Stomach (tissue), 9 donors: ENCODE results near the gene MAP3K14. TPM values are rescaled to one million over a fixed set of nuclear protein-coding genes. Genes with fewer than 3 reads are reported as not detected.

Source experiments
- DNase-seq, 2 donors: peaks; one replicate each; pipeline versions ENCODE4 v3.0.0 to v3.0.0-alpha.2; 2013 to 2019
- H3K27ac ChIP-seq, 5 donors: fragments of 200-600 bp in 4 of 5; sonication (generic) in 4 of 5; one replicate each; pipeline ENCODE4 v1.5.1; 2013 to 2019; ENCODE audit warnings: mild to moderate bottlenecking in 1 of 5, moderate library complexity in 1 of 5
- H3K27me3 ChIP-seq, 3 donors: fragments of 200-600 bp; sonication (generic); one replicate each; pipeline ENCODE4 v1.5.1; 2017 to 2019; ENCODE audit warnings: mixed run types in 1 of 3
- H3K36me3 ChIP-seq, 4 donors: fragments of 200-600 bp; sonication (generic); 1 replicate in 3 of 4; 2 replicates in 1 of 4; pipeline ENCODE4 v1.5.1; 2016 to 2019
- H3K4me1 ChIP-seq, 4 donors: fragments of 200-600 bp; sonication (generic); one replicate each; pipeline ENCODE4 v1.5.1; 2016 to 2019
- H3K4me3 ChIP-seq, 4 donors: fragments of 200-600 bp; sonication (generic) in 3 of 4; one replicate each; pipeline ENCODE4 v1.5.1; 2016 to 2019; ENCODE audit warnings: mild to moderate bottlenecking in 1 of 4
- H3K9me3 ChIP-seq, 4 donors: fragments of 200-600 bp; sonication (generic); one replicate each; pipeline ENCODE4 v1.5.1; 2016 to 2019
- CTCF ChIP-seq, 7 experiments: fragments of 450-650 bp in 4 of 7; fragments of 200-600 bp in 3 of 7; sonication (generic) in 3 of 7; IDR thresholded peaks; one replicate each; pipeline ENCODE4 v1.5.1; 2016 to 2019; ENCODE audit warnings: antibody characterized with exemption in 7 of 7, control low read depth in 2 of 7, mild to moderate bottlenecking in 1 of 7
- EP300 ChIP-seq: sonication (generic); formaldehyde crosslinking; IDR thresholded peaks from one replicate; pipeline ENCODE4 v1.6.1; 2017; ENCODE audit warnings: antibody characterized with exemption
- POLR2A ChIP-seq, 4 donors: fragments of 450-650 bp; IDR thresholded peaks; one replicate each; pipeline ENCODE4 v1.6.1; 2016; ENCODE audit warnings: antibody characterized with exemption in 4 of 4, control low read depth in 2 of 4, mild to moderate bottlenecking in 1 of 4, moderate library complexity in 1 of 4
- POLR2AphosphoS5 ChIP-seq, 3 donors: sonication (generic); formaldehyde crosslinking; IDR thresholded peaks; one replicate each; pipeline ENCODE4 v1.6.1; 2016; ENCODE audit warnings: antibody characterized with exemption in 3 of 3
- WGBS, 5 donors: extraction: QIAGEN DNeasy Blood & Tissue Kit in 3 of 5; methylation state at CpG; one replicate each; pipeline versions ENCODE4 v1.1.5 to v1.1.7; 2013 to 2018; 5-methylcytosine and 5-hydroxymethylcytosine counted together
- intact Hi-C: fragments of 100-400 bp; cut with DNase I; formaldehyde crosslinking; loops from one replicate; pipeline ENCODE4 v1.15.1; 2023; ENCODE audit warnings: low total_unique reads
- polyA plus RNA-seq, 3 donors: library from polyadenylated mRNA; stranded (reverse); fragments of 200-250 nt; gene quantifications; one replicate each; pipeline ENCODE4 v1.2.3, GENCODE V29; 2013
- total RNA-seq, 5 donors: library from RNA; depleted of rRNA; stranded (reverse); fragments of >200 nt; gene quantifications; one replicate each; pipeline versions ENCODE4 v1.1.0 to v1.2.3, GENCODE V29; 2014 to 2016
- donor health status: healthy with polysubstance abuse.
- donor health status: Bipolar disorder and iron deficiency.
- donor health status: healthy.

Gene MAP3K14
- total and polyA plus RNA-seq, 8 donors = 1.2 to 17.7 (median 8.1) TPM

- DNase-seq = no peak
- no peak for TF ChIP-seq POLR2A (IDR thresholded peaks at IDR 0.05)
- no peak for TF ChIP-seq CTCF (IDR thresholded peaks at IDR 0.05)
- Histone ChIP-seq H3K27me3 (no peaks in the 10 kb centered on the region), H3K27ac (no peak overlapping the region), H3K36me3 (no peaks in the 10 kb centered on the region), H3K4me3 (no peak overlapping the region), H3K9me3 (peaks cover 0 to 5% (median 0%) of the 10 kb centered on the region in 4 donors), H3K4me1 (no peaks in the 10 kb centered on the region)
- intact Hi-C loops = no loop called here
- WGBS, 5 donors = 67 to 81% (median 74%) methylated on average over 4 of the region's 4 CpGs
These were observed 36.2 kb upstream of the MAP3K14 start for GRCh38 chr17:45353043-45353442.

GRCh38 chr17:45351831-45352230, 35.0 kb upstream of the MAP3K14 start:
- Histone ChIP-seq H3K9me3 (peaks cover 0 to 5% (median 0%) of the 10 kb centered on the region in 4 donors), H3K27me3 (no peaks in the 10 kb centered on the region), H3K4me3 (no peak overlapping the region), H3K27ac (no peak overlapping the region), H3K36me3 (no peaks in the 10 kb centered on the region), H3K4me1 (peaks cover 0 to 3% (median 0%) of the 10 kb centered on the region in 4 donors)
- WGBS, 5 donors = 96 to 100% (median 97%) methylated on average over 2 of the region's 2 CpGs
- DNase-seq = no peak
- intact Hi-C loops = no loop called here
- TF ChIP-seq CTCF (IDR thresholded peaks at IDR 0.05) = no peak
- no peak for TF ChIP-seq POLR2A (IDR thresholded peaks at IDR 0.05)
- no peak for TF ChIP-seq POLR2AphosphoS5 (IDR thresholded peaks at IDR 0.05)
- TF ChIP-seq EP300 = no peak

GRCh38 chr17:45347444-45347843, 30.6 kb upstream of the MAP3K14 start:
- 71 to 87% (median 81%) methylated on average over 5 to 6 of the region's 6 CpGs for WGBS, 5 donors
- Histone ChIP-seq H3K36me3 (no peaks in the 10 kb centered on the region), H3K9me3 (peaks cover 0 to 5% (median 0%) of the 10 kb centered on the region in 4 donors), H3K4me3 (no peak overlapping the region), H3K27me3 (no peaks in the 10 kb centered on the region), H3K4me1 (peaks cover 0 to 15% (median 5%) of the 10 kb centered on the region in 4 donors), H3K27ac (no peak overlapping the region)
- intact Hi-C loops = no loop called here
- TF ChIP-seq CTCF (IDR thresholded peaks at IDR 0.05) (no peak), POLR2AphosphoS5 (IDR thresholded peaks at IDR 0.05) (no peak), EP300 (no peak), POLR2A (IDR thresholded peaks at IDR 0.05) (no peak)
- DNase-seq = no peak

- peak in 1 of 2 donors; percentile 44 for DNase-seq
These were observed 29.6 kb upstream of the MAP3K14 start for GRCh38 chr17:45346216-45347015.

More at GRCh38 chr17:45346216-45347015, 29.6 kb upstream of the MAP3K14 start:
- TF ChIP-seq POLR2A (IDR thresholded peaks at IDR 0.05) (no peak), EP300 (no peak), CTCF (IDR thresholded peaks at IDR 0.05) (no peak), POLR2AphosphoS5 (IDR thresholded peaks at IDR 0.05) (no peak)
- intact Hi-C loops = no loop called here
- H3K27ac ChIP-seq = peak overlapping the region in 4 of 5 donors; percentile 45 to 64 (median 57)
- 72 to 89% (median 83%) methylated on average over 13 of the region's 13 CpGs for WGBS, 5 donors
- H3K27me3 ChIP-seq = no peaks in the 10 kb centered on the region
- no peak overlapping the region for H3K4me3 ChIP-seq
- no peaks in the 10 kb centered on the region for H3K36me3 ChIP-seq
- no peaks in the 10 kb centered on the region for H3K9me3 ChIP-seq
- peaks cover 0 to 19% (median 7%) of the 10 kb centered on the region in 4 donors for H3K4me1 ChIP-seq
